Panc1 (cell line): Measurements from ENCODE around the gene TJP3.

Experiments
- REST ChIP-seq, 2 experiments: IDR thresholded peaks; 2 replicates each; pipeline ENCODE4 v1.6.1; 2011 to 2012; ENCODE audit warnings: low read depth in 2 of 2, control low read depth in 1 of 2, low read length in 1 of 2, mild to moderate bottlenecking in 1 of 2, moderate library complexity in 1 of 2; ENCODE audit not compliant: insufficient read depth in 1 of 2
- TF ChIP-seq, protein P1 (sequence below): fragments of 450-650 bp; IDR thresholded peaks from 2 replicates; pipeline ENCODE4 v1.5.1; 2017; ENCODE audit warnings: mild to moderate bottlenecking

DNA sequence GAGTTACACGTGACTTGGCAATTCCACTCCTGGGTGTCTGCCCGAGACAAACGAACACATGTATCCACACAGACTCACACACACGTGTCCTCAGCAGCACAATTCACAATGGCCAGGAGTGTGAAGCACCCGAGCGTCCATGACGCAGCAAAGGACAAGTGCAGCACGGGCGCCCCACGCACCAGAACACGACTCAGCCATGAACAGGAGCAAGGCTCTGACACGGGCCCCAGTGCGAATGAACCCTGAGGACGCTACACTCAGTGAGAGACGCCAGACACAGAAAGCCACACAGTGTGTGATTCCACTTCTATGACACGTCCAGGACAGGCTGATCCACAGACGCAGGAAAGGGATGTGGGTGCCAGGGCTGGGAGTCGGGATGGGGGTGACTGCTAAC, 44.3 kb upstream of the TJP3 start:
- TF ChIP-seq, protein P1, sequence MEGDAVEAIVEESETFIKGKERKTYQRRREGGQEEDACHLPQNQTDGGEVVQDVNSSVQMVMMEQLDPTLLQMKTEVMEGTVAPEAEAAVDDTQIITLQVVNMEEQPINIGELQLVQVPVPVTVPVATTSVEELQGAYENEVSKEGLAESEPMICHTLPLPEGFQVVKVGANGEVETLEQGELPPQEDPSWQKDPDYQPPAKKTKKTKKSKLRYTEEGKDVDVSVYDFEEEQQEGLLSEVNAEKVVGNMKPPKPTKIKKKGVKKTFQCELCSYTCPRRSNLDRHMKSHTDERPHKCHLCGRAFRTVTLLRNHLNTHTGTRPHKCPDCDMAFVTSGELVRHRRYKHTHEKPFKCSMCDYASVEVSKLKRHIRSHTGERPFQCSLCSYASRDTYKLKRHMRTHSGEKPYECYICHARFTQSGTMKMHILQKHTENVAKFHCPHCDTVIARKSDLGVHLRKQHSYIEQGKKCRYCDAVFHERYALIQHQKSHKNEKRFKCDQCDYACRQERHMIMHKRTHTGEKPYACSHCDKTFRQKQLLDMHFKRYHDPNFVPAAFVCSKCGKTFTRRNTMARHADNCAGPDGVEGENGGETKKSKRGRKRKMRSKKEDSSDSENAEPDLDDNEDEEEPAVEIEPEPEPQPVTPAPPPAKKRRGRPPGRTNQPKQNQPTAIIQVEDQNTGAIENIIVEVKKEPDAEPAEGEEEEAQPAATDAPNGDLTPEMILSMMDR: no peak
- TF ChIP-seq REST (IDR thresholded peaks at IDR 0.05; ENCODE audit: insufficient read depth in 1 of 2, low read depth in 2 of 2, low read length in 1 of 2): no peak
